SK-N-SH (cell line): ENCODE measurements around the gene LGR5. TPM values are rescaled to one million over a fixed set of nuclear protein-coding genes. Genes with fewer than 3 reads are reported as not detected.

Source experiments
- CTCF ChIA-PET: fragments of 300-600, 350-600 bp; formaldehyde crosslinking; extraction: SDS; loops from one replicate; lab custom pipeline; 2021; lab: Yijun Ruan, JAX
- POLR2A ChIA-PET: fragments of 350-600 bp; sonication (Branson Sonifier 250); formaldehyde crosslinking; extraction: SDS; loops from one replicate; lab custom pipeline; 2020; ENCODE audit warnings: antibody characterized with exemption, inconsistent platforms; lab: Yijun Ruan, JAX
- DNase-seq: peaks from one replicate; pipeline ENCODE4 v3.0.0; 2012
- H2AFZ ChIP-seq: fragments of 200-600 bp; sonication (generic); 2 replicates; pipeline ENCODE4 v1.8.1; 2016; ENCODE audit warnings: antibody characterized with exemption, mild to moderate bottlenecking, low read depth
- H3F3A ChIP-seq: fragments of 200-600 bp; sonication (generic); replicated peaks from 2 replicates; pipeline ENCODE3; 2016; ENCODE audit warnings: antibody characterized with exemption, mild to moderate bottlenecking; ENCODE audit not compliant: insufficient read depth
- H3K27ac ChIP-seq, 2 experiments: fragments of 200-500 bp in 1 of 2; fragments of 200-600 bp in 1 of 2; sonication (Bioruptor generic) in 1 of 2; sonication (generic), shearing (Covaris generic) in 1 of 2; 2 replicates each; pipeline versions ENCODE4 v1.5.1 to v1.6.1; 2014 to 2016; ENCODE audit warnings: low read depth in 2 of 2, inconsistent platforms in 1 of 2, low read length in 1 of 2, mild to moderate bottlenecking in 1 of 2, mixed read lengths in 1 of 2
- H3K27me3 ChIP-seq: fragments of 200-600 bp; sonication (generic), shearing (Covaris generic); 2 replicates; pipeline ENCODE4 v1.6.1; 2016; ENCODE audit warnings: mixed run types; ENCODE audit not compliant: insufficient read depth
- H3K36me3 ChIP-seq, 2 experiments: fragments of 200-500 bp in 1 of 2; fragments of 200-600 bp in 1 of 2; sonication (Bioruptor generic) in 1 of 2; sonication (generic) in 1 of 2; replicated peaks in 1 of 2; 2 replicates each; pipeline versions ENCODE3 to v1.5.1; 2014 to 2016; ENCODE audit warnings: low read length in 1 of 2, mild to moderate bottlenecking in 1 of 2; ENCODE audit not compliant: insufficient read depth in 2 of 2, control insufficient read depth in 1 of 2
- H3K4me1 ChIP-seq, 2 experiments: fragments of 200-500 bp in 1 of 2; fragments of 200-600 bp in 1 of 2; sonication (Bioruptor generic) in 1 of 2; sonication (generic), shearing (Covaris generic) in 1 of 2; 2 replicates each; pipeline versions ENCODE4 v1.5.1 to v1.6.1; 2014 to 2016; ENCODE audit warnings: low read depth in 1 of 2, low read length in 1 of 2, mixed run types in 1 of 2; ENCODE audit not compliant: insufficient read depth in 2 of 2, control insufficient read depth in 1 of 2
- H3K4me2 ChIP-seq: fragments of 200-600 bp; sonication (generic), shearing (Covaris generic); 2 replicates; pipeline ENCODE4 v1.6.1; 2017; ENCODE audit warnings: mixed run types
- H3K4me3 ChIP-seq, 2 experiments: fragments of 200-500 bp in 1 of 2; fragments of 200-600 bp in 1 of 2; sonication (Bioruptor generic) in 1 of 2; sonication (generic), shearing (Covaris generic) in 1 of 2; 2 replicates each; pipeline versions ENCODE4 v1.5.1 to v1.8.1; 2014 to 2016; ENCODE audit warnings: low read depth in 2 of 2, inconsistent platforms in 1 of 2, low read length in 1 of 2, mild to moderate bottlenecking in 1 of 2, mixed read lengths in 1 of 2, moderate library complexity in 1 of 2
- H3K79me2 ChIP-seq: fragments of 200-600 bp; sonication (generic); 2 replicates; pipeline ENCODE4 v1.8.1; 2017; ENCODE audit warnings: mild to moderate bottlenecking; ENCODE audit not compliant: insufficient read depth
- H3K9ac ChIP-seq: fragments of 200-600 bp; sonication (generic); 2 replicates; pipeline ENCODE4 v1.6.1; 2017; ENCODE audit warnings: mixed run types
- H3K9me2 ChIP-seq: fragments of 200-600 bp; sonication (generic); 2 replicates; pipeline ENCODE4 v1.6.1; 2017; ENCODE audit warnings: mixed run types
- H3K9me3 ChIP-seq: fragments of 200-600 bp; sonication (generic); 2 replicates; pipeline ENCODE4 v1.6.1; 2017; ENCODE audit warnings: mixed run types, mild to moderate bottlenecking, moderate library complexity
- H4K20me1 ChIP-seq: fragments of 200-600 bp; sonication (generic); 2 replicates; pipeline ENCODE4 v1.6.1; 2017; ENCODE audit warnings: mild to moderate bottlenecking, mixed run types; ENCODE audit not compliant: insufficient read depth
- CTCF ChIP-seq: fragments of 200-600 bp; sonication (generic); IDR thresholded peaks from 2 replicates; pipeline ENCODE4 v1.6.1; 2017; ENCODE audit warnings: antibody characterized with exemption, mild to moderate bottlenecking, moderate library complexity
- ELF1 ChIP-seq: IDR thresholded peaks from 2 replicates; pipeline ENCODE4 v1.4.0; 2012
- EP300 ChIP-seq, 2 experiments: IDR thresholded peaks; 2 replicates each; pipeline versions ENCODE4 v1.4.0 to v1.6.1; 2012; ENCODE audit warnings: borderline replicate concordance in 1 of 2, low read depth in 1 of 2, low read length in 1 of 2
- EZH2phosphoT487 ChIP-seq: fragments of 200-600 bp; sonication (generic); IDR thresholded peaks from 2 replicates; pipeline ENCODE4 v1.6.1; 2017; ENCODE audit warnings: low read depth, mixed run types, mild to moderate bottlenecking, antibody characterized with exemption, moderate library complexity, borderline replicate concordance
- FOXM1 ChIP-seq: IDR thresholded peaks from 2 replicates; pipeline ENCODE4 v1.4.0; 2012; ENCODE audit warnings: low read depth, mild to moderate bottlenecking
- JUND ChIP-seq: IDR thresholded peaks from 2 replicates; pipeline ENCODE4 v1.4.0; 2012
- MEF2A ChIP-seq: IDR thresholded peaks from 2 replicates; pipeline ENCODE4 v1.4.0; 2012; ENCODE audit warnings: low read depth, borderline replicate concordance
- MXI1 ChIP-seq: IDR thresholded peaks from 2 replicates; pipeline ENCODE4 v1.6.1; 2012; ENCODE audit warnings: mild to moderate bottlenecking, low read depth, low read length, improper control_type of control experiment
- NFIC ChIP-seq: IDR thresholded peaks from 2 replicates; pipeline ENCODE4 v1.4.0; 2012; ENCODE audit warnings: borderline replicate concordance
- RFX5 ChIP-seq: IDR thresholded peaks from 2 replicates; pipeline ENCODE4 v1.6.1; 2012; ENCODE audit warnings: mild to moderate bottlenecking, improper control_type of control experiment, low read length
- SIN3A ChIP-seq: IDR thresholded peaks from 2 replicates; pipeline ENCODE4 v1.6.1; 2012; ENCODE audit warnings: low read depth, mild to moderate bottlenecking, low read length, moderate library complexity, borderline replicate concordance
- TAF1 ChIP-seq: IDR thresholded peaks from 2 replicates; pipeline ENCODE4 v1.6.1; 2012; ENCODE audit warnings: low read depth, mild to moderate bottlenecking, low read length, moderate library complexity, borderline replicate concordance
- TCF12 ChIP-seq: IDR thresholded peaks from 2 replicates; pipeline ENCODE4 v1.4.0; 2012
- TEAD4 ChIP-seq: IDR thresholded peaks from 2 replicates; pipeline ENCODE4 v1.4.0; 2012; ENCODE audit warnings: mild to moderate bottlenecking, borderline replicate concordance; ENCODE audit not compliant: insufficient read depth
- USF1 ChIP-seq: IDR thresholded peaks from 2 replicates; pipeline ENCODE4 v1.4.0; 2012; ENCODE audit warnings: low read depth, borderline replicate concordance
- USF2 ChIP-seq: fragments of 150-350 bp; IDR thresholded peaks from 2 replicates; pipeline ENCODE4 v1.6.1; 2017; ENCODE audit warnings: antibody characterized with exemption, low read length, low read depth, borderline replicate concordance
- YY1 ChIP-seq: IDR thresholded peaks from 2 replicates; pipeline ENCODE4 v1.4.0; 2012; ENCODE audit warnings: low read depth, mild to moderate bottlenecking
- WGBS: methylation state at CpG from one replicate; pipeline ENCODE4 v1.1.6; 2017; ENCODE audit warnings: low lambda C conversion rate; 5-methylcytosine and 5-hydroxymethylcytosine counted together
- polyA plus RNA-seq, 3 experiments: library from polyadenylated mRNA; depleted of rRNA; stranded (reverse); fragments of >200 nt; gene quantifications; 2 replicates each; pipeline ENCODE4 v1.2.3, GENCODE V29; 2012
- TF ChIP-seq, protein P1 (sequence below): IDR thresholded peaks from 2 replicates; pipeline ENCODE4; 2012

LGR5 gene
- polyA plus RNA-seq, 1 of the 3 experiments (the other 2 are of a cell fraction): 1.4 TPM

DNA sequence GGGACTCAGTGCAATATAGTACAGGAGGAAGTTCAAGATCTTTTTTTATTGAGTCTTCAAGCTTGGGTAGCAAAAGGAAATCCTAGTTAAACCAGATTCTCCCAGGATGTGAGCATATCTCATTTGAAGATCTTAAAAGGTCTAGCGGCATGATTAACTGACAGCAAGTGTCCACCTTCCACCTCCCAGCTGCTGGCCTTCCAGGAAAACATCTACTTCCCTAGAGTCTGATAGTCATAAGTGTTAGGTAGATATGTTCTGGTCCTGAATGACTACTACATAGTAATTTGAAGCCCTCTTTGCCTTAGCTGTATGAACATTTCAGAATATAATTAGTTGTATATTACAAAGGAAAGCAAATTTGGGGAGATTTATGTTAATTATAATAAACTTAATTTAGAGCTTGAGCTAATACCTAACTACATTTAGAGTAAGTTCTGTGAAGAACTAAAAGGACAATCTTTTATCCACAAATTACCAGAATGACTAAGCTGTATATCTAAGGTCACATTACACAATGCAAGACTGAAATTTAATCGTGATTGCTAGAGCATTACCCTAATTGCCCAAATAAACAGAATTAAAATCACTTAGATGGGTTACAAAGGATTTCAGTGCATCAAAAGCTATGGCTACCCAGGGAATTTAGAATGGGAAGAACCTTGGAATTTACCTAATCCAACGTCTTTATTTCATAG is 9.9 kb downstream of the LGR5 start:
- TF ChIP-seq TEAD4 (no peak), ELF1 (no peak), MEF2A (no peak), TAF1 (no peak), USF2 (no peak), TCF12 (no peak), YY1 (no peak), USF1 (no peak)
- Histone ChIP-seq H3K4me3 (no peak overlapping the region), H3K4me2 (no peak overlapping the region), H3K79me2 (no peaks in the 10 kb centered on the region), H3K27ac (no peak overlapping the region), H3F3A (no peaks in the 10 kb centered on the region), H3K9ac (no peak overlapping the region), H2AFZ (no peak overlapping the region), H3K27me3 (no peaks in the 10 kb centered on the region), H3K9me3 (no peaks in the 10 kb centered on the region), H3K36me3 (peaks cover 0 to 2% of the 10 kb centered on the region in 2 experiments), H3K9me2 (no peaks in the 10 kb centered on the region), H3K4me1 (peaks cover 0 to 5% of the 10 kb centered on the region in 2 experiments; a peak in 1 of 4 replicates), H4K20me1 (no peaks in the 10 kb centered on the region)
- 53% methylated on average over 3 of the region's 3 CpGs for WGBS
- POLR2A ChIA-PET: interaction anchor here (0.7 kb wide), 1 partner anchor 214 kb away, joined by 3 read pairs; the partner anchor contains the start of genes THAP2 and ZFC3H1
- CTCF ChIA-PET: interaction anchor here (0.8 to 1.3 kb wide), 3 partner anchors 9 to 187 kb away, joined by 3 to 6 read pairs (median 3); no protein-coding TSS in a partner anchor
- DNase-seq: no peak

DNA sequence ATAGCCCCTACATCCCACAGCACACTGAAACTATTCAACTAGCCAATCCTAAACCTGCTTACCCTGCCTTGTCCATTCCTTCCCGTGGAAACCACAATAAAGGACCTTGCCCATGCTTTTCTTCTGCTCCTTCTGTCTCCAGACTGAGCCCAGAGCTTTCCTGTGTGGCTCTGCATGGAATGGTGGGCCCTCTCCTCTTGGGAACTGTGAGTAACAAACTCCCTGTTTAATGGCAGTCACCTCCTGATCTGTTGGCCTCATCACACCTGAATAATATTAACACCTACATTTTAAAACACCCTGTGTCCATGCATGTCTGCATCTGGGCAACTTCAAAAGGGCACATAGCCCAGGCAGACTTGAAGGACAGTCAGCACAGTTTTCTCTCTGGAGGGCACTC is 12.4 kb downstream of the LGR5 start:
- ChIA-PET CTCF (interaction anchor here (1.2 to 1.8 kb wide), 3 partner anchors 12 to 184 kb away, joined by 3 to 4 read pairs (median 4); partner anchors contain the start of gene LGR5), POLR2A (no interaction called here)
- H3K27me3 ChIP-seq: no peaks in the 10 kb centered on the region
- no peak overlapping the region for H2AFZ ChIP-seq
- H3K9ac ChIP-seq: no peak overlapping the region
- no peak overlapping the region for H3K4me3 ChIP-seq
- no peak for DNase-seq
- H4K20me1 ChIP-seq: no peaks in the 10 kb centered on the region
- H3K27ac ChIP-seq: no peak overlapping the region
- H3K9me2 ChIP-seq: no peaks in the 10 kb centered on the region
- H3K4me1 ChIP-seq: peaks cover 0 to 13% of the 10 kb centered on the region in 2 experiments; a peak in 2 of 4 replicates
- H3K4me2 ChIP-seq: no peak overlapping the region
- no peaks in the 10 kb centered on the region for H3K79me2 ChIP-seq
- peaks cover 0 to 2% of the 10 kb centered on the region in 2 experiments for H3K36me3 ChIP-seq
- no peaks in the 10 kb centered on the region for H3K9me3 ChIP-seq
- WGBS: 17% methylated on average over 1 of the region's 1 CpG
- H3F3A ChIP-seq: no peaks in the 10 kb centered on the region
- TF ChIP-seq USF1: no peak
- TF ChIP-seq TEAD4: no peak
- TF ChIP-seq CTCF: no peak
- no peak for TF ChIP-seq RFX5
- no peak for TF ChIP-seq SIN3A
- no peak for TF ChIP-seq EP300 (IDR thresholded peaks at IDR 0.05; ENCODE audit: borderline replicate concordance in 1 of 2, low read depth in 1 of 2, low read length in 1 of 2)
- TF ChIP-seq MXI1: no peak
- no peak for TF ChIP-seq JUND
- no peak for TF ChIP-seq FOXM1
- no peak for TF ChIP-seq NFIC
- no peak for TF ChIP-seq ELF1
- no peak for TF ChIP-seq YY1
- TF ChIP-seq TAF1: no peak
- TF ChIP-seq EZH2phosphoT487: no peak
- TF ChIP-seq, protein P1, sequence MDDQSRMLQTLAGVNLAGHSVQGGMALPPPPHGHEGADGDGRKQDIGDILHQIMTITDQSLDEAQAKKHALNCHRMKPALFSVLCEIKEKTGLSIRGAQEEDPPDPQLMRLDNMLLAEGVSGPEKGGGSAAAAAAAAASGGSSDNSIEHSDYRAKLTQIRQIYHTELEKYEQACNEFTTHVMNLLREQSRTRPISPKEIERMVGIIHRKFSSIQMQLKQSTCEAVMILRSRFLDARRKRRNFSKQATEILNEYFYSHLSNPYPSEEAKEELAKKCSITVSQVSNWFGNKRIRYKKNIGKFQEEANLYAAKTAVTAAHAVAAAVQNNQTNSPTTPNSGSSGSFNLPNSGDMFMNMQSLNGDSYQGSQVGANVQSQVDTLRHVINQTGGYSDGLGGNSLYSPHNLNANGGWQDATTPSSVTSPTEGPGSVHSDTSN: no peak
